Activated naive CD8-positive, alpha-beta T cell treated with anti-CD3 and anti-CD28 coated beads, Interleukin-2, amount 50 U/mL, for 16 hours (primary cell): ENCODE results near the gene CFAP20DC.
"Not testable (repeated sequence)": the region's sequence is repeated elsewhere in the genome, so short reads cannot be mapped to it uniquely, and the experiment has no call there.

Experiments used
- DNase-seq: peaks from one replicate; pipeline ENCODE4 v3.0.0-alpha.2; 2020; ENCODE audit warnings: low read depth, low spot score

The CFAP20DC gene

GRCh38 chr3:58963928-58964503 is 85.8 kb downstream of the CFAP20DC start:
- no peak for DNase-seq

DNA sequence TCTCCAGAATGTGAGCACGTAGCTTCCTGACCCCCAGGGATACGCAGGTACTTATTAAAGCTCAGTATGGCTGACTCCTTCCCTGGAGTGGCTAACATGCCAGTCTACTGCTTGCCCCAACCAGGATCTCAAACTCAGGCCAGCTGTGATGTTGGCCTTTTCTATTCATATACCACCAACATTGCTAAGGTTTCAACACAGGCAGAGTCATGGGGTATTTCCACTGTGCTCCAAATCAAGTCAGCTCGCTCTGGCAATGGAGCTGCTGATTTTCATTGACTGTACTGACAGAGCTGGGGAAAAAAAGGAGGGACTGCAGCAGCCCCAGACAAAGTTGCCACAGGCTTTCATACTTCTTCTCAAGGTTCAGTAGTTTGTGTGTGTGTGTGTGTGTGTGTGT is 87.0 kb downstream of the CFAP20DC start:
- no peak for DNase-seq

- no peak for DNase-seq
Measured at GRCh38 chr3:58962040-58962651, 87.7 kb downstream of the CFAP20DC start.

GRCh38 chr3:58955308-58955707 is 94.5 kb downstream of the CFAP20DC start:
- no peak for DNase-seq

GRCh38 chr3:58953288-58953687 is 96.5 kb downstream of the CFAP20DC start:
- no peak for DNase-seq

DNA sequence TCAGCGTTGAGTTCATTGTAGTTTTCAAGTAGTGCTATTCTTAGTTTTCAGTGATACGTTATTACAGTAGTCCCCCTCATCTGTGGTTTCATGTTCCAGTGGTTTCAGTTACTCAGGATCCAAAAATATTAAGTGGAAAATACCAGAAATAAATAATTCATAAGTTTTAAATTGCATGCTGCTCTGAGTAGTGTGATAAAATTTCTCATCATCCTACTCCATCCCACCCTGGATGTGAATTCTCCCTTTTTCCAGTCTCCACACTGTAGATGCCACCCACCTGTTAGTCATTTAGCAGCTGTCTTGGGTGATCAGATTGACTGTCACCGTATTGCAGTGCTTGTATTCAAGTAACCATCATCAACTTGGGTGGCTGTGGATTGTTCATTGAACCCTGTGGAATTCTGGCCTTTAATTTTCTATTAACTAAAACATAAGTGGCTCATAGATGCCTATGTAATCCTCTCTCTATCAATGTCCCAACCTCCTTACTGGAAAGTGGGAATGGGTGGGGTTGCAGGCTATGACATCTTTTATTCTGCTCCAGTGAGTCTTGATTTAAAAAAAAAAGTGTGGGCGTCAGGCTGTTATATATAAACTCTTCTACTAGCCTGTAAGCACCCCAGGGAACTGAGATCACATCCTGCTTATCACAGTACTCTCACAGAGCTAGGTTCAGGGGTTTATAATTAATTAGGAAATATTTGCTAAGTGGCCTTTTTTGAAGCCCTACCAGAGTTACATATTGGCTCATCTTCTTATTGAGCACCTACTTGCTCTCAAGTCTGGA is 97.5 kb downstream of the CFAP20DC start:
- DNase-seq = no peak

- no peak for DNase-seq
Measured at GRCh38 chr3:58948018-58948417, 101.8 kb downstream of the CFAP20DC start.

DNA sequence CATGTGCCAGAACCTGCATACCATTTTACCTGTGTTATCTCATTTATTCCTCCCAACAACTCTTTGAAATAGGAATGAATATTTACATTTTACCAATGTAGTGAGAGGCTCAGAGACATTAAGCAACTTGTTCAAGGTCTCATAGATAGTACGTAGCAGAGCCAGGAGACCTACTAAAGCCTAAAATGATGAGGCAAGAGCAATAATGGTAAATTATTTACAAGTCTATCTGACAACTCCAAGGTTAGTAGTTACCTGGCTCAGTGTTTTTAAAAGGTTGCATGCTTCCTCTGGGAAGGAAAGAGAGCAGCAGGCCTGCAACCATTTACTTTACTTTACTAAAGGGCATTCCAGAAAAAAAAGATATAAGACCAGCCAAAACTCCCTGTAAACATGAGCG is 103.0 kb downstream of the CFAP20DC start:
- DNase-seq = no peak

- DNase-seq = no peak
Measured at GRCh38 chr3:58938057-58938456, 111.8 kb downstream of the CFAP20DC start.

DNA sequence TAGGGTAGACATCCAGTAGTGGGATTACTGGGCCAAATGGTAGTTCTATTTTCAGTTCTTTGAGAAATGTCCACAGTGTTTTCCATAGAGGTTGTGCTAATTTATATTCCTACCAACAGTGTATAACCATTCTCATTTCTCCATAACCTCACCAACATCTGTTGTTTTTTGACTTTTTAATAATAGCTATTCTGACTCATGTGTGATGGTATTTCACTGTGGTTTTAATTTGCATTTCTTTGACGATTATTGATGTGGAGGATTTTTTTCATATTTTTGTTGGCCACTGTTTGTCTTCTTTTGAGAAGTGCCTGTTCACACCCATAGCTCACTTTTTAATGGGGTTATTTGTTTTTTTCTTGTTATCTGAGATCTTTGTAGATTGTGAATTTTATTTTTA is 125.2 kb downstream of the CFAP20DC start:
- DNase-seq = no peak

- no peak for DNase-seq
Measured at GRCh38 chr3:58900386-58900785, 149.4 kb downstream of the CFAP20DC start.

DNA sequence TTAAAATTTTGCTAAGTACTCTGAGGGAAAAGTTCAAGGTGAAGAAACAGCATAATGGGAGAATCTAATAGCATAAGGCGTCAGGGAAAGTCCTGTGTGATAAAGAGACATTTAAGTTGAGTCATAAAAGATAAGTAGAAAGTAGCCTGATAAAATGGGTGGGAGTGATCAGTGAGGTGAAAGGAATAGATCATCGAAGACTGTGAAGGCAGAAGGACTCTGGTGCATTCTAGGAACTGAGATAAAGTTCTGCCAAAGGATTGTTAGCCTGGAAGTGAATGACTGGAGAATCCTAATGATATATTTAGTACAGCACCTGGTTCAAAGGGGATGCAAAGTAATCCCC is 149.9 kb downstream of the CFAP20DC start:
- no peak for DNase-seq

DNA sequence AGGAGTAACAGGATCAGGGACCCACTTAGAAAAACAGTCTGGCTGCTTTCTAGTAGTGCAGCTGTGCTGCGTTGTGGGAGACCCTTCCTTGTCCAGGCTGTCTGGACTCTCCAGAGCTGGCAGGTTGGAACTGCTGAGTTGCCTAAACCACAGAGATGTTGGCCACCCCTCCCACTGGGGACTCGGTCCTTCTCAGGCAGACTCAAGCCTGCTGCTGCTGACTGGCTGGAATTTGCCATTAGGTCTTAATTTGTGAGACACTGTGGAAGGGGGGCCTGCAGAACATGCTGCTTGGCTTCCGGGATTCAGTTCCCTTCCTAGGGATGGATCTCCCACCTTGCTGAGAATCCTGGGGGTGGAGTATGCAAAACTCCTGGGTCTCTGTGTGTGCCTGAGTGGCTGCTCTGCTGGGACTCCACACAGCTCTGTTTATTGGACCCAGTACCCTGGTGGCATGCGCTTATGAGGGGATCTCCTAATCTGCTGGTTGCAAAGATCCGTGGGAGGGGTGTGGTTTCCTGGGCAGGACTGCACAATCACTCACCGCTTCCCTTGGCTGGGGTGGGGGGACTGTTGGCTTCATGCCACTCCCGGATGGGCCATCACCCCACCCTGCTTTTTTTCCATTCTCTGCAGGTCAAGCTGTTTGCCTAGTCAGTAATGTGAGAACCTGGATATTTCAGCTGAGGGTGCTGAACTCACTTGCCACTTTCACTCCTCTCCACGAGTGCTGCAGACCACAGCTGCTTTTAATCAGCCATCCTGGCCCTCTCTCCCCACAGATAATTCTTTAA is 150.5 kb downstream of the CFAP20DC start:
- DNase-seq = no peak

DNA sequence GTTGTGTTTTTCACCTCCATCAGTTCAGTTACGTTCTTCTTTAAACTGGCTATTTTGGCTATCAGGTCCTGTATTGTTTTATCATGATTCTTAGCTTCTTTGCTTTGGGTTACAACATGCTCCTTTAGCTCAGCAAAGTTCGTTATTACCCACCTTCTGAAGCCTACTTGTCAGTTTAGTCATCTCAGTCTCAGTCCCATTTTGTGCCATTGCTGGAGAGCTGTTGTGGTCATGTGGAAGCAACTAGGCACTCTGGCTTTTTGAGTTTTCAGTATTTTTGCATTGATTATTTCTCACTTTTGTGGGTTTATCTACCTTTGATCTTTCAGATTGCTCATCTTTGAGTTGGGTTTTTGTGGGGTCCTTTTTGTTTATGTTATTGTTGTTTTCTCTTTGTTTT is 151.3 kb downstream of the CFAP20DC start:
- no peak for DNase-seq

DNA sequence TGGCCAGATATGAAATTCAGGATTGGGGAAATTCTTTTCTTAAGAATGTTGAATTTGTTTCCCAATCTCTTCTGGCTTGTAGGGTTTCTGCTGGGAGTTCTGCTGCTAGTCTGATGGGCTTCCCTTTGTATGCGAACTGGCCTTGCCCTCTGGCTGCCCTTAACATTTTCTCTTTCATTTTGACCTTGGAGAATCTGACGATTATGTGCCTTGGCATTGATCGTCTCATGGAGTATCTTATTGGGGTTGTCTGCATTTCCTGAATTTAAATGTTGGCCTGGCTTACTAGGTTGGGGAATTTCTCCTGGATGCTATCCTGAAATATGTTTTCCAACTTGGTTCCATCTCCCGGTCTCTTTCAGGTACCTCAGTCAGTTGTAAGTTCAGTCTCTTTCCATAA is 152.2 kb downstream of the CFAP20DC start:
- DNase-seq = no peak

- not testable (repeated sequence) for DNase-seq
Measured at GRCh38 chr3:58895678-58896077, 154.1 kb downstream of the CFAP20DC start.

DNA sequence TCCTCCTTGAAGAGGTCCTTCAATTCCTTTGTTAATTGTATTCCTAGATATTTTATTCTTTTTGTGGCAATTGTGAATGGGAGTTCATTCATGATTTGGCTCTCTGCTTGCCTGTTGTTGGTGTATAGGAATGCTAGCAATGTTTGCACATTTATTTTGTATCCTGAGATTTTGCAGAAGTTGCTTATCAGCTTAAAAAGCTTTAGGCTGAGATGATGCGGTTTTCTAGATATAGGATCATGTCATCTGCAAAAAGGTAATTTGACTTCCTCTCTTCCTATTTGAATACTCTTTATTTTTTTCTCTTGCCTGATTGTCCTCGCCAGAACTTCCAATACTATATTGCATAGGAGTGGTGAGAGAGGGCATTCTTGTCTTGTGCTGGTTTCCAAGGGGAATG is 157.3 kb downstream of the CFAP20DC start:
- DNase-seq = not testable (repeated sequence)

GRCh38 chr3:58888087-58888486 is 161.7 kb downstream of the CFAP20DC start:
- DNase-seq = no peak

DNA sequence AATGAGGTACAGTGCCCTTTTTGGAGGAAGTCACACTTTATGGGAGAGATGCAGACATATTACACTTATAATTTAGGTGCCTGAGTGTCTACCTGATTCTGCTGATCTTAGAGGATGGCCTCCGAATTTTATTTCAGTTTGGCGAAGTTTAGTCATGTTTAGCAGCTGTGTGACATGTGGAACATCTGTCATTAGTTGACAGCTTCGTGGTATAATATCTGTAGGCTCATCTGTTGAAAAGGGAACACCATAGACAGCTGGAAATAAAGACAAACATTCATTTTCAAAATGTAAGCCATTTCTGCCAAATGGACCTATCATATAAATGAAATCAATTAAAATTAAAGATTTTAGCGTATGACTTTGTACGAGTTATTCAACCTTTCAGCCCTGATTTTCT is 165.4 kb downstream of the CFAP20DC start:
- no peak for DNase-seq

DNA sequence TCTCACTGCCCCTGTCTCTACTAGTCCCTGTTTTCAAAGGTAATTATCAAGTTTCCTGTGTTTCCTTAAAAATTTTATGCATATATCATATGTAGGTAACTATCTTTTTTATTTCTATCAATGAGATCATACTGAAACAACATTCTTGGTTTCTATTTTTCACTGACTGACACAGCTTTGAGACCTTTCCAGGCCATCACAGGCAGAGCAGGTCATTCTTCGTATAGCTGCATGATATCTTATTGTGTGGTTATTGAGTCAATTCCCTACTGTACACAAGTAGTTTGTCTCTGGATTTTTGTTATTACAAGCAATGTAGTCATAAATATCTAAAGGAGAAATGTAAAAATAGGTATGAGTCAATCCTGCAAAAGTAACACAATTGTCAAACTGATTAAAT is 169.6 kb downstream of the CFAP20DC start:
- DNase-seq = no peak

DNA sequence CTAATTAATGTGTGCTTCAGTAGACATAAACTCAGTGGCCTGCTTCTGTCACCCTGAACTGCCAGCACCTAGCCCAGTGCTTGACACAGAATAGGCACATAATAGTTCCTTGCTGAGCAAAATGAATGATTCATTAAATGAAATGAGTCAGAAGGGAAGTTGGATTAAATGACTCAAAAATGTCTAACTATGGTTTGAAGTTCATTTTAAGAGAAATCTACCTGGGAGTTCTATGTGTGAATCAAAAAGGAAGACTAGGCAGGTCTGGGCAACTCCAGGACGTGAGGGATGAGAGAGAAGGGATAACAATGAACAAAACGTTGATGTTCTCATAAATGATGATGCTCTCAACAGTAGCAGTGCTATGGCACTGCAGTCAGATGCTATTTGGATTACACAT is 175.0 kb downstream of the CFAP20DC start:
- DNase-seq = no peak

- DNase-seq = no peak
Measured at GRCh38 chr3:58874248-58874741, 175.5 kb downstream of the CFAP20DC start.
